Activated T-helper 2 cell treated with anti-CD3 and anti-CD28 coated beads, Interferon-gamma antibody, Interleukin-2, Interleukin-4, amounts not matched to agents 10 μg/mL and 5 μg/mL and 100 μg/mL, durations not matched to agents 14 hours and 24 hours and 36 hours (primary cell): ENCODE data around the gene PEX10. TPM values are rescaled to one million over a fixed set of nuclear protein-coding genes. Genes with fewer than 3 reads are reported as not detected.
"Not testable (repeated sequence)": the region's sequence is repeated elsewhere in the genome, so short reads cannot be mapped to it uniquely, and the experiment has no call there.

Source experiments
- DNase-seq: peaks from one replicate; pipeline ENCODE4 v3.0.0; 2021; ENCODE audit warnings: low spot score
- H3K27ac Mint-ChIP-seq: one replicate; pipeline ENCODE4 v1.8.0; 2021; ENCODE audit warnings: mixed read lengths
- H3K27me3 Mint-ChIP-seq: one replicate; pipeline ENCODE4 v1.8.0; 2021; ENCODE audit warnings: low read depth, mixed read lengths
- H3K36me3 Mint-ChIP-seq: one replicate; pipeline ENCODE4 v1.8.0; 2021; ENCODE audit warnings: low read depth, mixed read lengths
- H3K4me1 Mint-ChIP-seq: one replicate; pipeline ENCODE4 v1.8.0; 2021; ENCODE audit warnings: low read depth, mixed read lengths
- H3K4me3 Mint-ChIP-seq: one replicate; pipeline ENCODE4 v1.8.0; 2021; ENCODE audit warnings: low read depth, mild to moderate bottlenecking, moderate library complexity, mixed read lengths
- H3K9me3 Mint-ChIP-seq: one replicate; pipeline ENCODE4 v1.8.0; 2021; ENCODE audit warnings: mixed read lengths
- intact Hi-C: fragments of 100-400 bp; cut with micrococcal nuclease; formaldehyde crosslinking; loops from one replicate; pipeline ENCODE4 v1.15.1; 2023
- total RNA-seq: library from RNA; stranded (reverse); gene quantifications from 2 replicates; pipeline ENCODE4 v1.2.3, GENCODE V29; 2022

The PEX10 gene
- total RNA-seq, 1 donor from 2014 or later = 18.2 TPM

- no peak overlapping the region for H3K27ac Mint-ChIP-seq
- no peaks in the 10 kb centered on the region for H3K36me3 Mint-ChIP-seq
- intact Hi-C loops = no loop called here
- H3K4me3 Mint-ChIP-seq = no peak overlapping the region
- no peaks in the 10 kb centered on the region for H3K9me3 Mint-ChIP-seq
- no peak for DNase-seq
- peaks cover 4% of the 10 kb centered on the region for H3K27me3 Mint-ChIP-seq
- H3K4me1 Mint-ChIP-seq = no peaks in the 10 kb centered on the region
These were observed 37.5 kb upstream of the PEX10 start for GRCh38 chr1:2449636-2450454.

GRCh38 chr1:2448098-2448445, 35.7 kb upstream of the PEX10 start:
- no peaks in the 10 kb centered on the region for H3K4me1 Mint-ChIP-seq
- no peak for DNase-seq
- intact Hi-C loops = no loop called here
- H3K4me3 Mint-ChIP-seq = no peak overlapping the region
- no peaks in the 10 kb centered on the region for H3K36me3 Mint-ChIP-seq
- H3K27ac Mint-ChIP-seq = no peak overlapping the region
- H3K9me3 Mint-ChIP-seq = no peaks in the 10 kb centered on the region
- peaks cover 4% of the 10 kb centered on the region for H3K27me3 Mint-ChIP-seq

- no peak for DNase-seq
- Mint-ChIP-seq H3K27me3 (peaks cover 8% of the 10 kb centered on the region), H3K4me3 (no peak overlapping the region), H3K27ac (no peak overlapping the region), H3K36me3 (no peaks in the 10 kb centered on the region), H3K4me1 (no peaks in the 10 kb centered on the region), H3K9me3 (no peaks in the 10 kb centered on the region)
- intact Hi-C loops = no loop called here
These were observed 35.1 kb upstream of the PEX10 start for GRCh38 chr1:2447276-2448097.

- no peaks in the 10 kb centered on the region for H3K36me3 Mint-ChIP-seq
- no peaks in the 10 kb centered on the region for H3K4me1 Mint-ChIP-seq
- H3K27me3 Mint-ChIP-seq = peaks cover 8% of the 10 kb centered on the region
These were observed 34.5 kb upstream of the PEX10 start for GRCh38 chr1:2446861-2447260.

GRCh38 chr1:2446394-2446793, 34.0 kb upstream of the PEX10 start:
- intact Hi-C loops = no loop called here
- Mint-ChIP-seq H3K9me3 (no peaks in the 10 kb centered on the region), H3K4me1 (no peaks in the 10 kb centered on the region), H3K27ac (no peak overlapping the region), H3K36me3 (no peaks in the 10 kb centered on the region), H3K27me3 (peaks cover 8% of the 10 kb centered on the region), H3K4me3 (no peak overlapping the region)
- no peak for DNase-seq

More at GRCh38 chr1:2446861-2447260, 34.5 kb upstream of the PEX10 start:
- Mint-ChIP-seq H3K4me3 (no peak overlapping the region), H3K27ac (no peak overlapping the region), H3K9me3 (no peaks in the 10 kb centered on the region)
- intact Hi-C loops = no loop called here
- no peak for DNase-seq

GRCh38 chr1:2445823-2446215, 33.5 kb upstream of the PEX10 start:
- no peak overlapping the region for H3K27ac Mint-ChIP-seq
- intact Hi-C loops = no loop called here

GRCh38 chr1:2445162-2445822, 32.9 kb upstream of the PEX10 start:
- Mint-ChIP-seq H3K9me3 (no peaks in the 10 kb centered on the region), H3K4me3 (no peak overlapping the region), H3K27ac (no peak overlapping the region), H3K36me3 (no peaks in the 10 kb centered on the region), H3K27me3 (peaks cover 8% of the 10 kb centered on the region), H3K4me1 (no peaks in the 10 kb centered on the region)
- intact Hi-C loops = no loop called here
- DNase-seq = no peak

More at GRCh38 chr1:2445823-2446215, 33.5 kb upstream of the PEX10 start:
- no peaks in the 10 kb centered on the region for H3K36me3 Mint-ChIP-seq
- no peaks in the 10 kb centered on the region for H3K4me1 Mint-ChIP-seq
- DNase-seq = no peak
- H3K9me3 Mint-ChIP-seq = no peaks in the 10 kb centered on the region
- H3K27me3 Mint-ChIP-seq = peaks cover 8% of the 10 kb centered on the region
- H3K4me3 Mint-ChIP-seq = no peak overlapping the region

GRCh38 chr1:2444138-2444591, 31.8 kb upstream of the PEX10 start:
- intact Hi-C loops = no loop called here
- Mint-ChIP-seq H3K36me3 (no peaks in the 10 kb centered on the region), H3K4me3 (no peak overlapping the region), H3K4me1 (no peaks in the 10 kb centered on the region), H3K27ac (no peak overlapping the region), H3K9me3 (no peaks in the 10 kb centered on the region), H3K27me3 (peaks cover 8% of the 10 kb centered on the region)
- no peak for DNase-seq

- H3K9me3 Mint-ChIP-seq = no peaks in the 10 kb centered on the region
- no peak overlapping the region for H3K4me3 Mint-ChIP-seq
- no peak for DNase-seq
- intact Hi-C loops = no loop called here
- no peaks in the 10 kb centered on the region for H3K36me3 Mint-ChIP-seq
- H3K27me3 Mint-ChIP-seq = peaks cover 8% of the 10 kb centered on the region
- H3K4me1 Mint-ChIP-seq = no peaks in the 10 kb centered on the region
- H3K27ac Mint-ChIP-seq = no peak overlapping the region
These were observed 31.1 kb upstream of the PEX10 start for GRCh38 chr1:2443277-2444137.

- Mint-ChIP-seq H3K27ac (no peak overlapping the region), H3K4me1 (no peaks in the 10 kb centered on the region), H3K27me3 (peaks cover 8% of the 10 kb centered on the region), H3K9me3 (no peaks in the 10 kb centered on the region), H3K36me3 (no peaks in the 10 kb centered on the region), H3K4me3 (no peak overlapping the region)
- no peak for DNase-seq
- intact Hi-C loops = no loop called here
These were observed 30.3 kb upstream of the PEX10 start for GRCh38 chr1:2442661-2443060.

GRCh38 chr1:2441746-2442145, 29.4 kb upstream of the PEX10 start:
- H3K4me3 Mint-ChIP-seq = no peak overlapping the region
- DNase-seq = no peak
- H3K27me3 Mint-ChIP-seq = peaks cover 8% of the 10 kb centered on the region
- H3K36me3 Mint-ChIP-seq = no peaks in the 10 kb centered on the region
- no peaks in the 10 kb centered on the region for H3K4me1 Mint-ChIP-seq
- H3K9me3 Mint-ChIP-seq = no peaks in the 10 kb centered on the region
- no peak overlapping the region for H3K27ac Mint-ChIP-seq
- intact Hi-C loops = no loop called here

- H3K36me3 Mint-ChIP-seq, H3K27me3 Mint-ChIP-seq, DNase-seq, H3K27ac Mint-ChIP-seq, H3K4me1 Mint-ChIP-seq, H3K4me3 Mint-ChIP-seq, intact Hi-C loops, H3K9me3 Mint-ChIP-seq: not testable (repeated sequence)
These were observed 28.0 kb upstream of the PEX10 start for GRCh38 chr1:2440346-2440745.
